AG08395 (cell line): ENCODE results near the gene FGF6.

Source experiments
- DNase-seq: peaks from one replicate; pipeline ENCODE4 v3.0.0; 2012; ENCODE audit warnings: mixed read lengths, low spot score

Gene FGF6

DNA sequence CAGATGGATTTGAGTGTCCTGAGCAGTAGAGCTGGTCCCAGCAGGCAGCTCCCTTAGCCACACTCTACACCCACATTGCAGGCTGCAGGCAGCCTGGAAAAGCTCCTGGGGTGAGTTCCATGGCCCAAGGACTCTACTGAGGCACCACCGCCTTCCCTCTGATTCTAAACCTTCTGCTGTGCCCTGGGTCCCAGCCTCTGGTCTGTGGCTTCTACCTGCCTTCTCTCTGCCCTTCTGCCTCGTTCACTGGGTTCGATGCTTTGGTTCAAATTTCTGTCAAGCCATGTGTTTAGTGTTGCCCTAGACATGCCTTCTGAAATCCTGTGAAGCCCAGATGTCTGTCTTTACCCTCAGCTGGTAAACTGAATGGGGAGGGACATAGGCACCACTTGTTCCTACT is 1.5 kb upstream of the FGF6 start:
- no peak for DNase-seq

- DNase-seq = no peak
Observed at GRCh38 chr12:4446335-4446734, 720 bp upstream of the FGF6 start.

- no peak for DNase-seq
Observed at GRCh38 chr12:4444031-4444430, 1.6 kb downstream of the FGF6 start.

- DNase-seq = no peak
Observed at GRCh38 chr12:4443616-4444015, 2.0 kb downstream of the FGF6 start.

GRCh38 chr12:4441355-4442335 is 4.0 kb downstream of the FGF6 start:
- DNase-seq = no peak

DNA sequence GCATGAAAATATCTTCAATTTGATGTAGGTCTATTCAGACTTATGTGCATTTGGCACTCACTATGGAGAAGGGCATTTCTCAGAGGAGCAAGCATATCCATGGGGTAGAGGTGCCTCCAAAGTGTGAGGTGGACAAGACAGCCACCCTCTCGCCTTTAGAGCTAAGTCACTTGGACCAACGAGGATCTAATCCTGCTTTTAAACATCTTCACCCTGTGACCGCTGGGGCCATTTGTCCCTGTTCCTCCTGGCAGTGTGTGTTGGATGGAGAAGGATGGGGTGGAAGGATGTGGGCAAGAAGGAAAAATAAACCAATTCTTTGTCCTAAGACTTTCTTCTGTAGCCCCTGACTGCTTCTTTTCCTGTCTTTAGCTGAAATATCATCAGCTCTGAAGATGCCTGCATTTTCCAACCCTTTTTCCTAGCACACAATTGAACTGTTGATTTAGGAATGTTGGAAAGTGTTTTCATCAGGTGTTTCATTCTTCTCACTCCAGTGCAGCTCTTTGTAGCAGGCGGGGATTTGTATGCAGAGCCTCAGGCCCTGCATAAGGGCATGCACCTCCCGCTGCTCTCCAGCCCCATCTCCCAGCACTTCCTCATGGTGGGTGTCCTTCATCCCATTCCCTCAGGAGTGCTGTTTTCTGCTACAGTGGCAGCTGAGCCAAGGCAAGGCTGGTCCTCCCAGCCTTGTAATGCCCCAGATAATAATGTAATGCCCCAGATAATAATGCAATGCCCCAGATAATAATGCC is 5.3 kb downstream of the FGF6 start:
- no peak for DNase-seq

GRCh38 chr12:4439736-4440135 is 5.9 kb downstream of the FGF6 start:
- DNase-seq = no peak

DNA sequence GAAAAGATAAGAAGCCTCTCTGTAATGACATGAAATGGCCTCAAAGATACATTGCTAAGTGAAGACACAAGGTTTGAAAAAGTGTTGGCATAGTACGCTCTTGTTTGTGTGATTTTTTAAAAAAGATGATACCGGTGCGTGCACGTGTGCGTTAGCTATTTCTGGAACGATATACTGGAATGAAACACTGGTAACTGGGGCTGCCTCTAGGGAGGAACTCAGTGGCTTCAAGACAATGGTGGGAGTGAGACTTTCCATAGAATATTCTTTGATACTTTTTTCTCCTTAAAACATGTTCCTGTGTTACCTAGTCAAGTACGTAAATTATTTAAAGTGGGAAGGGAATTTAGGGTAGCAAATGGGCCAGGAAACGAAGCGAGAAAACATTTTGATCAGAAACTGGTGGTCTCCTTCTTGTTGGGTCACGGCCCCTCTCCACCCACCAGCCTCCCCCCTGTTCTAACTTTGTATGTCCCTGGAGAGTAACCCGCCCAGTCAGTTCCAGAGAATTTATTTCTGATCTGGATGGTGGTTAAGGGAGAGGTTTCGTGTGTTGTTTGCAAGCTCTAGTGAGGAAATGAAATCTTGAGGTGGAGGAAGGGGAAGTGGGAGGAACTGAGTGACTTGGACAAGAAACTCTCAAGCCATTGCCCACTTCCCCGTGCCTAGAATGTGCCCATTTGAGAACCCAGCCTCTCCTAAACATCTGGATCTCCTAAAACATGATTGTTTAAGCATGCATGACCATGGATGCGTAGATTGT is 6.6 kb downstream of the FGF6 start:
- DNase-seq = no peak

- DNase-seq = no peak
Observed at GRCh38 chr12:4435537-4435936, 10.1 kb downstream of the FGF6 start.

- no peak for DNase-seq
Observed at GRCh38 chr12:4434706-4435425, 10.7 kb downstream of the FGF6 start.

GRCh38 chr12:4434301-4434700 is 11.3 kb downstream of the FGF6 start:
- no peak for DNase-seq

DNA sequence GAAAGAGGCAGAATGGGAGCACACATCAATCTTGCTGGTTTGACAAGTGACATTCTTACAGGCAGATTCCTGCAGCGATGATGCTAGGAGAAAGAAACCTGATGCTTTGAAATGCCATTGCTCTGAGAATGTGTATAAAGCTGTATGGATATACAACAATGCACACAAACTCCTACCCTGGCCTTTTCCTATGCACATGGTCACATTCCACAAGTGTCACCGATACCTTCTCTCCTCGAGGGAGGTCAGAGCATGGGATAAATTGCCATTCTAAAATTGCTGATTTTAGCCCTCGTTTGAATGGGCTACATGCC is 11.9 kb downstream of the FGF6 start:
- no peak for DNase-seq

- no peak for DNase-seq
Observed at GRCh38 chr12:4432878-4433744, 12.5 kb downstream of the FGF6 start.

DNA sequence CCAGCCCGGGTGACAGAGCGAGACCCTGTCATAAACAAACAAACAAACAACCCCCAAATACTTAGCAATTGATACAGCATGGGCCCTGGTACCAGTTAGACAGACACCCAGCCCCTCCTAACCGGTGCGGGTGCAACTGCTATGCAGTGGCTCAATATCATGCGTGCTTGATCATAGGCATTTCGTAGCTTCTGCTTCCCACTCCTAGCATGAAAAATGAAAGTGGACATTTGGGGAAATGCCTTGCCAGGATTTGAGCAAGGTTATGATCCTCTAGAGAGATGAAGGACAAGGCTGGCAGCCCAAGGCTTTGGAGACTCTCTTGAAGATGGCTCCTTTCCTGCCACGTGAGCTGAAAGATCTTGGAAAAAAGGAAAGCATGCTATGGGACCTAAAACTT is 13.7 kb downstream of the FGF6 start:
- no peak for DNase-seq

DNA sequence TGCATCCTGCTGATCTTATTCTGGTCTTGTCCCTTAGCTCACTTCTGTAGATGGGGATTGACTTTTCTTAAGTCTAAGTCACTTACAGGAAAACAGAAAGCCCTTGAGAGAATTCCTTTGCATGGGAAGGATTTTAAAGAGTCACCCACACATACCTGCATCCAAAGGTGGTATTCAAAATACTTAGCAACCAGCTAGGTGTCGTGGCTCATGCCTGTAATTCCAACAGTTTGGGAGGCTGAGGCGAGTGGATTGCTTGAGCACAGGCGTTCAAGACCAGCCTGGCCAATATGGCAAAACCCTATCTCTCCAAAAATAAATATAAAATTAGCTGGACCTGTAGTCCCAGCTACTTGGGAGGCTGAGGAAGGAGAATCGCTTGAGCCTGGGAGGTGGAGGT is 14.2 kb downstream of the FGF6 start:
- no peak for DNase-seq

DNA sequence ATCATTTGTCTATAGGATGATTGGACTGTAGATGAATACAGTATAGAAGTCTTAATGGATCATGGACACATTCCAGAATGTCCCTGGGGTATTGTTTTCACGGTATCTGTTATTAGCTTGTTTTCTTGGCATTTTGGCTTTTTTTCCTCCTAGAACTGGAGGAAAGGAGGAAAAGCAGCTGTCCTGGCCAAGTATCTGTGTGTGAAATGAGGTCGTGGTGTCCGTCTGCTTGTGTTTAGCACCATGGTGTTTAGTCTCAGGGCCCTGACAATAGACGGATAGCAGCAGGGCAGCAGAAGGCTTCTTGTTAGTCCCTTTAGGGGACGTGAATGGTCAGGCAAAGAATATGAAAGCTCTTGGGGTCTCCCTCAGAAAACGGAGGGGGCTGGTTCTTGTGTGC is 21.2 kb downstream of the FGF6 start:
- no peak for DNase-seq

DNA sequence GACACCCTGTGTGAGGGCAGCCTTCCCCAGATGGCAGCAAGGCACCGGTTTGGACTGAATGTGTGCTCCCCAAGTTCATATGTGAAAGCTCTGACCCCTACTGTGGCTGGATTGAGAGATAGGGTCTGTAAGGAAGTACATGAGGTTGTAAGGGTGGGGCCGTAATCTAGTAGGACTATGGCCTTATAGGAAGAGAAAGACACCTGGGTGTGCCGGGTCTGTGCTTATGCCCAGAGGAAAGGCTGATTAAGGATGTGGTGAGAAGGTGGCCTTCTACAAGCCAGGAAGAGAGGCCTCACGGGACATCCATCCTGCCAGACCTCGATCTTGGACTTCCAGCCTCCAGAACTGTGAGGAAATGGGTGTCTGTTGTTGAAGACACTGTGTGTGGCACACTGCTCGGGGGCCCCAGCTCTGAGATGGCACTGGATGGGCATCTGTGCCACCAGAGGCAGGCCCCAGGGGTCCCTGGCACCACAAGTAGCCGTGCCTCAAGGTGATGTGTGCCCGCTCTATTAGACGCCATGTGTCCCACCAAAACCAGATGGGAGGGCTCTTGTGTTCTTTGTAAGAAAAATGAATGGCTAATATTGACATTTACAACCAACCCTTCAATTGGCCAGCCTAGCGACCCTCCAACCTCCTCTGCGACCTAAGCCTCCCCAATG is 22.0 kb downstream of the FGF6 start:
- no peak for DNase-seq

DNA sequence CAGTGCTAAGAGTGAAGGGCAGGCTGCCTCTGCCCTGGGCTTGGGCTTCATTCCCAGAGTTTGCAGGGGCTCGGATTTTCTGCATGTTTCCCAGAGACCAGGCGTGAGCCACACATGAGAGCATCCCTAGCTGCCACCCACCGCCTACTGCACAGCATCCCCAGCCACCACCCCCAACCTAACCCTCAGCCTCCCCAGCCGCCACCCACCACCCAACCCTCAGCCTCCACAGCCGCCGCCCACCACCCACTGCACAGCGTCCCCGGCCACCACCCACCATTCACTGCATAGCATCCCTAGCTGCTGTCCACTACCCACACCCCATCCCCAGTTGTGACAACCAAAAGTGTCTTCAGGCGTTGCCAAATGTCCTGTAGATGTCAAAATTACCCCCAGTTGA is 22.6 kb downstream of the FGF6 start:
- no peak for DNase-seq

GRCh38 chr12:4421590-4422031 is 24.0 kb downstream of the FGF6 start:
- DNase-seq = peak; percentile 53

DNA sequence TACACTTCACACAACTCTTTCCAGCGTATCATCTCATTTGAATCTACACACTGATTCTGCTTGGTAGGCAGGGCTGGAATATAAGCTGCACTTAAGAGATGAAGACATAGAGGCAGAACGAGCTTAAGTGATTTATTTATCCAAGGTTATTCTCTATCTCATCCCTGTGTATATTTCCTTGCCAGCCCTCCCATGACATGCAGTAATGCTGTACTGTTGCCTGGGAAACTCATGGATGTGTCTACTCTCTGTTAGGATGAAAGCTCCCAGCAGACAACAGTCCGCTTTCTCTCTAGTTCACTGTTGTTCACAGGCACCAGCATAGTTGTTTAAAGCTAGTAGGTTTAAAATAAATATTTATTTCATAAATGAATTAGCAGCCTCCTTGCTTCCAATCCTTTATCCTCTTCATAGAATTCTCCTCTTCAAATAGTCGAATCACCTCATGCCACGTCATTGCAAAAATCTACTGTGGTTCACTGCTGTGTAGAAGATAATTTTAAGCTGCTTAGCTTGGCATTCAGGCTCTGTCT is 25.4 kb downstream of the FGF6 start:
- no peak for DNase-seq
